ENCODE results near the gene ERN1.

Gene ERN1

DNA sequence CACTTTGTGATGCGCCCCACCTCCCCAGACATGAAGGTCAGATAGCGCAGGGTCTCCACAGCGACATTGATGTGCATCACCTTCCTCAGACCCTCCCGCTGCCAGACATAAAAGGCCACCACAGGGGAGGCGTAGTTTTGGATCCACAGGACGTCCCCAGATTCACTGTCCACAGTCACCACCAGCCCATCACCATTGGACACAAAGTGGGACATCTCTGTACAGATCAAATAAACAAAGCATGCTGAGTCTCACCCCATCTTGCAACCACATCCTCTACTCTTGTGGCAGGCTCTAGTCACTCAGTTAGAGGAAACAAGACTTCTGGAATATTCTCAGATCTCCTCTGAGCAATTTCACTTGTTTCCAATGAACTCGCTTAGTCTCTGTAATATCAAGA lies 63.2 kb downstream of the ERN1 start:
- in situ Hi-C loops (cut with HindIII; ENCODE audit: low sequenced_read_pairs), result no loop called here

DNA sequence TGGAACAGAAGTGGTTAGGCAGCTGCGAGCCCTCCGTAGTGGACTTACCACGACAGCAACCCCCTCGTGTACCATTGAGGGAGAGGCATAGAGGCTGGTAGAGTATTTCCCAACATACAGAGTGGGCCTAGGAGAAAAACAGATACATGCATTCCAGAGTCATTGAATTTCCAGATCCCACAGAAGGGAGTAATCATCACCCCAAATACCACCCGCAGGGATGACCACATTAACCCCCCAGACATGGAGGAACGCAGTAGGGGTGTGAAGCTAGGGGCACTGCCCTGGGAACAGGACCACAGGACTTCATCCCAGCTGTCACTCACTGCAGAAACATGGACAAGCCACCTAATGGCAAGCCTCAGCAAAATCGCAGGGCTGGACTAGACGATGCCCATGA lies 64.8 kb downstream of the ERN1 start:
- in situ Hi-C loops (cut with HindIII; ENCODE audit: low sequenced_read_pairs), result no loop called here

DNA sequence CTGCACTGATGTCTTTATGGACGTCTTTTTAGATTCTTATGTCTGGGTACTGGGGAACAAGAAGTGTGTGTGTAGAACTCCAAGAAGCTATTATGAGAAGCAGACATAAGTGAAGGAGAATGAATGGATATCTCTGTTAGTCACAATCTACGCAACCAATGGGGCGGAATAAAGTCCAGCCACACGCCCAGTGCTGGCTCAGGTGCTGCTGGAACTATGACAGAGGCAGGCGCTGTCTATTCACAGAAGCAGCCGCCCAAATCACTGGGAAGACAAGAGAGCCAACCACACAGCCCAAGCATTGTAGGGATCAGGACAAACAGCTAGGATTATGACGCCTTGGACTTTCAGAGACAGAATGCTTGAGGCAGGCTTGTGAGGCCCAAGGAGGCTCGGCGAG lies 65.6 kb downstream of the ERN1 start:
- in situ Hi-C loops (cut with HindIII; ENCODE audit: low sequenced_read_pairs), result no loop called here

DNA sequence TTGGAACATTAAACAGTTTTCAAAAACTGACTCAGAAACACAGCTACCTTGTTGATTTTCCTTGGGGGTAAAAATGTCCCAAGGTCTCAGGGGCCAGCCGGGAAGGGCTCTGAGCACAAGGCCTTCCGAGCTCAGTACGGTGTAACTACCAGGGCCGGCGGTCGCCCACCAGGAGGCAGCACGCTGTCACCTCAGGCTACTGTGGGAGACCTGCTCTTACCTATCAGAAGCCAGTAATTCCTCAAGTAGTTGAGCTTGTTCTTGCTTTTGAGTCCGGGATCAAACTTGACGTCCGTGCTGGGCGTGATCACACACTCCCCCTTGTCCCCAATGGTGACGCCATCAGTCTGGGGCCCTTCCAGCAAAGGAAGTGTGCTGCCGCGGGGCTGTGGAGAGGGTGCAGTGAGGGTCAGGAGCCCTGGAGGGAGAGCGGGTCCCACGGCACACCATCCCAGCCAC lies 66.1 kb downstream of the ERN1 start:
- in situ Hi-C loops (cut with HindIII; ENCODE audit: low sequenced_read_pairs), result no loop called here

DNA sequence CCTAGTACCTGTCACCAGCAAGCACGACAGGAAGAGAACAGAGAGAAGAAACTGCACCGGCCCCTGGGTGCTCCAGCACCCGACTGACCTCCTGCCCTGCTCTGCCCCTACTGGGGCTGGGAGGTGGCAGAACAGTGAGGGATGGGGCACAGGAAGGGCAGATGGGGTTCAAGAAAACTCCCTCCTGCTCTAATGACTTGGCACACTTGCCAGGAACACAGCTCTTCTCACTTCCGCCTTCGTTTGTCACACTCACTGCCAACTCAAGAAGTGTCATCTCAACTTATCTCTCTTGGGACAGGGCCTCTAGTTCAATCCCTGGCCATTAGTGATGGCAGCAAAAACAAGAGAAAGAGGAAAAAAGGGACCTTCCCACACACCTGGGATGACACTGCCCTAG lies 66.9 kb downstream of the ERN1 start:
- in situ Hi-C loops (cut with HindIII; ENCODE audit: low sequenced_read_pairs), result no loop called here

DNA sequence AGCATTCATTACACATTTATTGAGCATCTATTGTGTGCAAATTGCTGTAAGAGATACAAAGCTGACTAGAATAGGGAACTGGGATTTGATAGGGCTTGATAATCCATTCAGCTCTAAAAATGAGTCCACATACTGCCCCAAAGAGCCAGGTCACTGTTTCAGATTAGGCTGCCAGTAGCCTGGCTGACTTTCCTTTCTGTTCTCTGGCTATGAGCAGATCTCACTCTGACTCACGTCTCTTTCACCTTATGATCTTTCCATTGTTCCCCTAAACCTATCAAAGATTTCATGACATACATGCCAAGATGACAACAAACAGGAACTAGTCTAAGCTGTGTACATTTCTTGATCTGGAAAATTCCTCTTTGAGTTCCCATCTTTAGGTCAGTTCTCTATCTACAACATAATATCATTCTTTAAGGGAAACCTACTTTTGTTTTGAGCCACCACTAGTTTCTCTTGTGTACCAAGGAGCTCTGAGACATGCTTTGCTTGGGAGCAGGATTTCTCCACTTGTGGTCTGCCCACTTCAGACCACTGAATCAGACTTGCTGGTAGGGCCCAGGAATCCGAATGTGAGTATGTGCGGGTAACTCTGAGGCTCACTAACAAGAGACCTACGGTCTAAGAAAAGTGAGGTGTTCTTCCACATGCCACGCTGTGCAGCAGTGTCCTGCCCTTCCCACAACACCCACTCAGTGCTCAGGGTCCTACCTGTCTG lies 68.6 kb downstream of the ERN1 start:
- in situ Hi-C loops (cut with HindIII; ENCODE audit: low sequenced_read_pairs), result no loop called here

DNA sequence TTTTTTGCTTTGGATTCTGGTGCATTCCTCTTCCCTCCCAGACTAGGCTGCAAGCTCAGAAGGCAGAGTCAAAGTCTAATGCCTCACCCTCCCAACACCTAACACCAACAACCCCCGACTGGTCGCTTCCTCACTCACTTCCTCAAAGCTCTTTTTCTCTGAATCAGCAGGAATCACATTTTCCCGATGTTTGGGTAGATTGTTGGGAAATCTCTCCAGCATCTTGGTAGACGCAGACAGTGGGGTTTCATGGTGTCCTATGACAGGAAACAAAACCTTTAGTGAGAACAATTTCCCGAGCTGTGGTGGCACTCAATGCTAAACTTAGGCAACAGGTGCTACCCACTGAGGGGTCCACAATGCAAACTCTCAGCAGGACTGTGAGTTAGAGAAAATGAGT lies 69.6 kb downstream of the ERN1 start:
- in situ Hi-C loops (cut with HindIII; ENCODE audit: low sequenced_read_pairs), result no loop called here

DNA sequence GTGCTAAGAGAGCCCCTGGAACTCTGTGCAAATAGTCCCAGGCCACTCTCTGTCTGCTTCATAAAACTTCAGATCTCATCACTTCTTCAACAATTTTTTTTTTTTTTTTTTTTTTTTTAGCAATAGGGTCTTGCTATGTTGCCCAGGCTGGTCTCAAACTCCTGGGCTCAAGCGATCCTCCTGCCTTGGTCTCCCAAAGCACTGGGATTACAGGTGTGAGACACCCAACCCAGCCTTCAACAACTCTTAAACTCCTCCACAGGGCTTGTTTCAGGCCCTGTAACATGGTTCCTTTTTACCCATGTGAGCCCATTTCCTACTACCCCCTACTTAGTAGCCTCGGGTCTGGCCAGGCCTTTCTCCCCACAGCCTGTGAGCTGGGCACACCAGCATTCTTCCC lies 70.2 kb downstream of the ERN1 start:
- in situ Hi-C loops (cut with HindIII; ENCODE audit: low sequenced_read_pairs), result no loop called here

DNA sequence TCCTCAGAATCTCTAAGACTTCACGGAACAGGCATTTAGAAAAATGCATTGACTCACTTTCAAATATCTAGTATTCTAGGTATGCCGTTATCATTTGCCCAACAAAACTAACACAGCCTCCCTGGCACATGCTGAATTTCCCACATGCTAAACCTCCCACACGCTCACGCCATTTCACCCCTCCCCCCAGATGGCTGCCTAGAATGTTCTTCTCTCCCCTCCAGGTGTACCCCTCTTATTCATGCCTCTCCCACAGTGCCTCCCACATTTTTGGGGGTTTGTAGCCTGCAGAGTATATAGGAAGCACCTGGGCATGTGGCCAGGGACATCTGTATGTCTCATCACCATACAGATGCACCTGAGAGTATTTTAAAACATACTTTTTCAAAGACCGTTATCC lies 71.3 kb downstream of the ERN1 start:
- in situ Hi-C loops (cut with HindIII; ENCODE audit: low sequenced_read_pairs), result no loop called here

DNA sequence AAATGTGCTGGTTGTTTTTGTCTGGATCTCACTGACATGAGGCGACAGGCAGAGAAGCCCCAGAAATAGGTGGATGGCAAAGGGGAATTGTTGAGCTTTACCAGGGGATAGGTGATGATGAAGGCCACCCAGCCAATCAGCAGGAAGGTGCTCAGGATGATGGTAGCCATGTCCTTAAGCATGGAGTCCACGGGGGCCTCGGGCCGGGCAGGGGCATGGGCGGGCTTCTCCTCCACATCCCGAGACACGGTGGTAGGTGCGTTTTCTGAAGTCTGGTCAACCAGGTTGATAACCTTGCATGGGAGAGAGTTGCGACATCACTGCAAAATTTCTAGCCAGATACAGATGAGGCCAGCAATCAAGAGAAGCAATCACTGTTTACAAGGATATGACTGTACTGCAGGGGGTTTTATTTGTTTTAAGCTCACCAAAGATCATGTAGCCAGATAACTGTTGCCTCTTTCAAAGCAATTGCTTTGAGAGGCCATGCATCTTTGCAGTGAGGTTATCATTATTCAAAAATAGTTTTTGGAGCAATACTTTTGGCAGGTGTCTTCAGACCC lies 72.2 kb downstream of the ERN1 start:
- in situ Hi-C loops (cut with HindIII; ENCODE audit: low sequenced_read_pairs), result no loop called here

DNA sequence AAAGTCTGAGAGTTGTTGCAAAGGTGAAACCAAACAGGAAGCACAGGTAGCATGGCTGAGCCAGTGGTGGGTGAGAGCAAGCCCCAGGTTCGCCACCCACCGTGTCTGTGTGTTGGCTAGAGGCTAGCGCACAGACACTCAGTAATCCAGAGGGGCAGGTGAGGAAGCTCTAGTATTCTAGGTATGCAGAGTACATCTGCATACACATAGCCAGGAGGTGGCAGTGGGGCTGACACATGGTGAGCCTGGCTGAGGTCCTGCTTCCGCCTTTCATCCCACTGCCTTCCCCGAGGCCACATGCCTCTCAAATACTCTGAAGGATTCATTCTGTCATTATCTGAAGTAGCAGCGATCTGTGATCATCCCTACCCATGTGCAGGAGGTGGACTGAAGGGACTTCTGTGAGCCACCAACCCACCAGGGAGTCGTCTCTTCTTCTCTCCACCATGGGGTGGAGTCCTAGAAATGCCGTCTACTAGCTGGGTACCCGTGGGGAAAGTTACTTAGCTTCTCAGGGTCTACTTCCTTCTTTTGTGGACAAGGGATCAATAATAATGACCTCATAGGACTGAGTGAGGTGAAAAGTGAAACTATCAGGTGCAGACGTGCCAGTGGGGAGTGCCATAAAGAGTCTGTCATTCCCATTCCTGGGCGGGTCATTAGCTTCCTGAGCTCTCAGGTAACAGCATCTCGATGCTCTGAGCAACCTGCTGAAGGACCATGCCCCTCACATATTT lies 73.5 kb downstream of the ERN1 start:
- in situ Hi-C loops (cut with HindIII; ENCODE audit: low sequenced_read_pairs), result no loop called here

DNA sequence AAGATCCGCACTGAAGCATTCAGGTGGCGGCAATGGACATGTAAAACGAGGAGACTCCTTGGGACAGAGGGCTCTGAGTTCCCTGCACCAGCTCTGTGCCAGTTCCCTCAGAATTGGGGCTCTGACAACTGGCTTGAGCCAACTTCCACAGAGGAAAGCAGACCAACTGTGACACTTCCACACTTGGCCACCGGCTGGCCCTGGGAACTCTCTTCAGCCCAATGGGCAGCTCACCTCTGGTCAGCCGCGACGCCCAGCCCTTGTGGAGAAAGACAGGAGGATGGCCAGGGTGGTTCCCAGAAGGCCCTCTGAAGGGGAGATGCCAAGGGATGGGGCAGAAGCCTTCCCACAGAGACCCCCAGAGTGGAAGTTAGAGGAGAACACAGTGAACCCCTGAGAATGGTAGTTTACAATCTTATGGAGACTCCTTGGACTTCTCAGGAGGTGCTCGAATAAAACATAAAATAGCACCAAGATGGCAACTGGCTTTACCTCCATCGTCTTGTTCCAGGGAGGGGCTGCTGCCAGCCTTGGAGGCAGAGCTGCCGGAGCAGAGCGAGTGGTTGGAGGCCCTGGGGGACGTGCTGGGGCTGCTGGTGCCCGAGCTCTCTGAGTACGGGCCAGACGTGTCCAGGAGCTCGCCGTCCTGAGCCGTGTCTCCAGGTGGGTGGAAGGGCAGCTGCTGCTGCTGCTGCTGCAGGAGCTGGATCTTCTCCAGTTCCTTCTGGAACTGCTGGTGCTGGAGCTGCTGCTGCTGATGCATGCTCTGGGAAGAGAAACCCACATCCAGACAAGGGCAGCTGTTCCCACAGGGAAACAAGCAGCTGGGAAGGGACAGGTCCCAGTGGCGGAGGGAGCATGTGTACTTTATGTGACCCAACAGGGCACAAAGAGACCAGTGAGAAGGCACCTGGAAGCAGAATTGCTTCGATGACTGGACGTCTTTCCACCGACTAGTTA lies 74.5 kb downstream of the ERN1 start:
- in situ Hi-C loops (cut with HindIII; ENCODE audit: low sequenced_read_pairs), result no loop called here

DNA sequence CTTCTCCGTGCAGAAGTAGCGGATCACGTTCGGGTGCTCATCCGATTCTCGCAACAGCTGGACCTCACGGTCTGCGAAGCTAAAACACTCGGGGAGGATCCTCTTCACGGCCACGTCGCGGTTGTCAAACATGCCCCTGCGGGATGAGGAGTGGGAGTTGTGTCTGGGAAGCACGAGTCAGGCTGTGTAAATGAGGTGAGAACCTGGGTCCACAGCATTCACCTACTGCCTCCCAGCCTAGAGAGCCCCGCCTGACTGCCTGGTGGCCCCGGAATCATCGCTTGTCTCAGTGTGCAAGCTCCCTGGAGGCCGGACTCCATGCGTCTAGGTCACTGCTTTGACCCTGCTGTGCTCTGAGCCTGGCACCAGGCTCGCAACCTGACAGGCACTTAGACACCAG lies 75.6 kb downstream of the ERN1 start:
- in situ Hi-C loops (cut with HindIII; ENCODE audit: low sequenced_read_pairs), result no loop called here

DNA sequence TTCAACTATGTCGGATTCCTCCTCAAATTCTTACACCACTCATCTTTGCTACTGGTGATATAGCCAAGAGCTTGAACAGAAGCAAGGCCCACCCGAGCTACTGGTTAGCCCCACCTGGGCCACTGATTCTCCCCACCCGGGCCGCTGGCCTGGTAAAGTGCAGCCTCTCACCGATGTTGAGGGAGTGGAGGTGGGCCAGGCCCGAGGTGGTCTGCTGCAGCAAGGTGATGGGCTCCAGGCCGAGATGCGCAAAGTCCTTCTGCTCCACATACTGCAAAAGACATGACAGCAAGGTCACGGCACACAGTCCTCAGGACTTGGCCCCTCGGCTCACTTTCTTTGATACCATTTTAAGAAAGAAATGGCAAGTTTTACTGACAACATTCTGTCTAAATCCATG lies 76.8 kb downstream of the ERN1 start:
- in situ Hi-C loops (cut with HindIII; ENCODE audit: low sequenced_read_pairs), result no loop called here

DNA sequence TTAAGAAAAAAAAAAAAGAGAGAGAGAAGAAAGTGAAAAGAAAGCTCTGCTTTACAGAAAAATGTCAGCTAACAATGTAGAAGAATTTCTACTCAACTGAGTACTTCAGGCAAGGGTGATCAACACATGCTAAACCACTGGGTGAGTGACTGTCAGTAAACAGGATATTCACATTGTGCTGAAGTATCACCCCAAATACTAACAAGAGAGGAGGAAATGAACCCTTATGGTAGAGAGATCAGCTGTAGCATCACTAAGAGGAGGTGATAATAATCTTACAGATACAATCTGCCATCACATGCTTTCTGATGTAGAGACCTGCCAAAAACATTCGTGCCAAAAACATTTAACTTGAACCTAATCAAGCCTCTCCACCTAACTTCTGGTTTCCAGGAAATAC lies 78.8 kb downstream of the ERN1 start:
- in situ Hi-C loops (cut with HindIII; ENCODE audit: low sequenced_read_pairs), result no loop called here

DNA sequence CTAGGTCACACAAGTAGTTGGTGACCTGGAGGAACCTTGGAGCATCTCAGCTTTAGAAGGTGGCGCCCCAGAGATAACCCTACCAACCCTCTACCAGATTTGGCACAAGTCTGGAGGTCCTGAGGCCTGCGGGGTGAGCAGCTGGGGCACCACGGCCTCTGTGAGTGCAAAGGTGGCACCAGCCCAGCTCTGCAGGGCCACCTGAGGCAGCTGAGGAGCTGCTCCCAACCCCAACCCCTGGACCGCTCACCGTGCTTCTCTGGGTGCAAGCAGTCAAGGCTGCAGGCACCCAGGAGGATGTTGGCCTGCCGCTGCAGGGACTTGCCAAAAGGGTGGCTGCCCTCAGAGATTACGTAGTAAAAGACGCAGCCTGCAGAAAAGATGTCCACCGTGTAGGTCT lies 81.1 kb downstream of the ERN1 start:
- in situ Hi-C loops (cut with HindIII; ENCODE audit: low sequenced_read_pairs), result loop anchor here (5.0 kb wide), 1 partner anchor 83 kb away; the partner anchor contains the start of gene ERN1

DNA sequence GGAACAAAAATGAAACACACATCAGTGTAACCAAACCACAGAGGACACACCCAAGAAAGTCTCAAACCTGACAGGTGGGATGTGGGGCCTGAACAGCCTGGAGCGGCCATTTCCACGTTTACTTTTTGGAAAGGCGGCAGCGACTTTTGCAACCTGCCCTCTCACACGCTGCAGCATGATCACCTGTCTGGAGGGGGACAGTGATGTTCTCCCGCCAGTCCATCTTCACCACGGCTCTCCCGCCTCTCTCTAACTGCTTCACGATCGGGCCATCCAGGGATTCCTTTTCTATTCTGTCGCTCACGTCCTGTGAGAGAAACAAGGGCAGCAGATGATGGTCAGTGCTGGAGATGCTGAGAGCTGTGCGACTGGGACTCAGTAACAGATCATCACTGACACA lies 84.8 kb downstream of the ERN1 start:
- in situ Hi-C loops (cut with HindIII; ENCODE audit: low sequenced_read_pairs), result loop anchor here (5.0 kb wide), 1 partner anchor 87 kb away; the partner anchor contains the start of gene ERN1

DNA sequence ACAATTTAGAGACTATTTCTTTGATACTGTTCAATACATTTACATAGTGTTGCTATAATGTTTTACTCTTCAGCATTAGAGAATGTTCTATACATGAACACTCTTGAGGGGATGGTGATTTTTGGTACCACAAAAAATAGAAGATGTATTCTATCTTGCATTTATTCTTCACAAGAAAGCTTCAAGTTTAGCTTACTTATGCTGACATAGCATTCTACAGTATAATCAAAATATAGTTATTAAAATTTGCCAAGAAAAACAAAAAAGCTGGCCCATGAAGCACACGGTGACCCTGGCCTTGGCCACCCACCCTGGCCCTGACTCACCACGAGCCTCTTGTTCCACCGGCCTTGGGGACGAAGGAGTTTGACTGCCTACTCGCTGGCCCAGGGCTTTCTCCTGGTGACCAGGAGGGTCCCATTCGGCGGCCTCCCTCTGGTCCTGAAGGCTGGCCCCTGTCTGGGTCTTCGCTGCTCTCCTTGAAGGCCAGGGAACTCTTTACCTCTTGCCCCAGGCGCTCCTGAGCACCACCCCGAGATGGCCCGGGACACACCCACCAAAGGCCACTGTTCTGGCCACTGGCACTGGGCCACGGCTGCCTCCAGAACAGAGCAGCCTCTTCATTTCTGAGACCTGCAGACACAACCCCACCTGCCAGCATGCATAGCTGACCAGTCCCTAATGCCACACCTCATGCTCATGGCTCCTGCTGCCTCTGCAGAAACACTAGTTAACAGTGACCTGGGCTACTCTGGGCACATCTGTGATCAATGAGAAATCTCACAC lies 87.1 kb downstream of the ERN1 start:
- in situ Hi-C loops (cut with HindIII; ENCODE audit: low sequenced_read_pairs), result no loop called here

DNA sequence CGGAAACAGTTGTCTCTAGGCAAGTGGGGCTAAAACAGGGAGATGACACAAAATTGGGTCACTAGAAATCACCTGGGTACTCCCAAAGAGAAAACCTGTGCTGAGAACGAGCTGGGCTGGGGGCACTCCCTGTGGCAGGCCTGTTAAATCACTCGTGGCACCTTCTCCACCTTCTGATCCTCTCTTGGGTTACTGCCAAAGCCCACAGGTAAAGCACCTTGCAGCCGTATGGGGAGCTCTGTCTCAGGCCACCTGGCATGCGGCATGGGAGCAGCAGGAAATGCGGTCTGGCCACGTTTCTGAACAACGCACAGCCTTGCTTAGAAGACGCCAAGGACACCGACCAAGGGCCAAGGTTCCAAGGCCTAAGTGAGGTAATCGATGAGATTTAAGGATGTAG lies 88.0 kb downstream of the ERN1 start:
- in situ Hi-C loops (cut with HindIII; ENCODE audit: low sequenced_read_pairs), result no loop called here

DNA sequence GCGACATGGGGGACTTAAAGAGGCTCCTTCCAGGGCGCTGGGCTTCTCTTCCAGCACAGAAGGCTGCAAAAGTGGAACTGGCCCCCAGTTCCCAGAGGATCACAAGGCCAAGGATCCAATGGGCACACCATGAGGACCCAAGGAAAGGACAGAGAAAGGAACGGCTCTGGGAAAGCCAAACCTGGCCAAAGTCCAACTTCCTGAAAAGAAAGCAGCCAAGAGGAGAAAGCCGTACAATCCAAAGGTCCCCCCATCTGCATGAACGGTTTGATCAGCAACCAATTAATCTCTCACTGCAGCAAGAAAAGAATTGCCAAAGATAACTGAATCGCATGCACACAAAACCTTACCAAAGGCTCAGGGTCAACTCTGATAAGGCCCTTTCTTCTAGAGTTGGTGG lies 89.7 kb downstream of the ERN1 start:
- in situ Hi-C loops (cut with HindIII; ENCODE audit: low sequenced_read_pairs), result no loop called here

Measured in DLD1 (cell line).